PC-9 (cell line): ENCODE measurements around the gene XPNPEP1. TPM values are rescaled to one million over a fixed set of nuclear protein-coding genes. Genes with fewer than 3 reads are reported as not detected.
A peak's percentile ranks its signal among the peaks of the same experiment; 100 is the strongest.

Experiments used
- BruUV-seq: library from RNA; stranded (reverse); fragments of 400-500 nt; replicated peaks from 2 replicates; lab custom pipeline; 2021; lab: Mats Ljungman, UMichigan
- CTCF ChIA-PET: fragments of 300-600 bp; sonication (Branson Sonifier 250); formaldehyde crosslinking; loops from one replicate; lab custom pipeline; 2022; ENCODE audit warnings: antibody characterized with exemption; lab: Charles Lee
- POLR2A ChIA-PET: fragments of 300-600 bp; sonication (Branson Sonifier 250); formaldehyde crosslinking; loops from one replicate; lab custom pipeline; 2022; ENCODE audit warnings: antibody characterized with exemption; ENCODE audit not compliant: unreplicated experiment; lab: Charles Lee
- DNase-seq, 2 experiments: peaks; one replicate each; pipeline versions ENCODE4 v3.0.0 to v3.0.0-alpha.2; 2015 to 2022; ENCODE audit warnings: mixed read lengths in 1 of 2
- H2AFZ ChIP-seq: fragments of 200-600 bp; sonication (generic); 2 replicates; pipeline ENCODE4 v1.8.1; 2017; ENCODE audit warnings: antibody characterized with exemption
- H3F3A ChIP-seq: fragments of 200-600 bp; sonication (generic); 2 replicates; pipeline ENCODE4 v1.8.1; 2017; ENCODE audit warnings: antibody characterized with exemption, mild to moderate bottlenecking, low read depth; ENCODE audit not compliant: insufficient read depth
- H3K27ac ChIP-seq: fragments of 200-600 bp; sonication (generic); 2 replicates; pipeline ENCODE4 v1.6.1; 2016; ENCODE audit warnings: mixed run types
- H3K27me3 ChIP-seq: fragments of 200-600 bp; sonication (generic); 2 replicates; pipeline ENCODE4 v1.6.1; 2016; ENCODE audit warnings: low read depth, mixed run types; ENCODE audit not compliant: insufficient read depth
- H3K36me3 ChIP-seq: fragments of 200-600 bp; sonication (generic); 2 replicates; pipeline ENCODE4 v1.6.1; 2016; ENCODE audit warnings: low read depth, mixed run types
- H3K4me1 ChIP-seq: fragments of 200-600 bp; sonication (generic); replicated peaks from 2 replicates; pipeline ENCODE4 v1.6.1; 2016; ENCODE audit warnings: mixed run types; ENCODE audit not compliant: insufficient read depth
- H3K4me2 ChIP-seq: fragments of 200-600 bp; sonication (generic); 2 replicates; pipeline ENCODE4 v1.6.1; 2017; ENCODE audit warnings: mixed run types
- H3K4me3 ChIP-seq: fragments of 200-600 bp; sonication (generic); 2 replicates; pipeline ENCODE4 v1.6.1; 2016; ENCODE audit warnings: mixed run types
- H3K79me2 ChIP-seq: fragments of 200-600 bp; sonication (generic); 2 replicates; pipeline ENCODE4 v1.6.1; 2017; ENCODE audit warnings: low read depth, mixed run types
- H3K9me2 ChIP-seq: fragments of 200-600 bp; sonication (generic); 2 replicates; pipeline ENCODE4 v1.8.1; 2017; ENCODE audit warnings: mild to moderate bottlenecking; ENCODE audit not compliant: insufficient read depth
- H3K9me3 ChIP-seq: fragments of 200-600 bp; sonication (generic); 2 replicates; pipeline ENCODE4 v1.8.1; 2016; ENCODE audit warnings: low read depth; ENCODE audit not compliant: insufficient read depth
- H4K20me1 ChIP-seq: fragments of 200-600 bp; sonication (generic); 2 replicates; pipeline ENCODE4 v1.8.1; 2017; ENCODE audit not compliant: insufficient read depth
- CTCF ChIP-seq: fragments of 200-600 bp; sonication (generic); conservative IDR thresholded peaks from 2 replicates; pipeline ENCODE4 v1.6.1; 2017; ENCODE audit warnings: mixed run types, antibody characterized with exemption, mild to moderate bottlenecking, moderate library complexity
- EZH2 ChIP-seq: fragments of 200-600 bp; sonication (generic); IDR thresholded peaks from 2 replicates; pipeline ENCODE4 v1.8.0; 2017; ENCODE audit warnings: antibody characterized with exemption, low read depth
- intact Hi-C: fragments of 100-400 bp; cut with micrococcal nuclease; formaldehyde crosslinking; loops from one replicate; pipeline ENCODE4 v1.10.0; 2022; ENCODE audit not compliant: unreplicated experiment
- total RNA-seq: library from RNA; stranded (reverse); gene quantifications from 2 replicates; pipeline ENCODE4 v1.2.3, GENCODE V29; 2021

The XPNPEP1 gene
- total RNA-seq, 1 experiment from 2014 or later: 24.6 TPM

GRCh38 chr10:109924967-109925620 is 1.8 kb upstream of the XPNPEP1 start:
- H3K4me2 ChIP-seq: no peak overlapping the region
- ChIA-PET POLR2A (no interaction called here), CTCF (no interaction called here)
- no peaks in the 10 kb centered on the region for H3F3A ChIP-seq
- H3K79me2 ChIP-seq: peaks cover 11% of the 10 kb centered on the region; the same call in 1 of the 2 replicates
- no peaks in the 10 kb centered on the region for H4K20me1 ChIP-seq
- no peak overlapping the region for H3K4me3 ChIP-seq
- no peaks in the 10 kb centered on the region for H3K9me3 ChIP-seq
- H3K36me3 ChIP-seq: no peaks in the 10 kb centered on the region
- DNase-seq: no peak
- no peaks in the 10 kb centered on the region for H3K27me3 ChIP-seq
- peaks cover 11% of the 10 kb centered on the region; the same call in 1 of the 2 replicates for H3K4me1 ChIP-seq
- H3K27ac ChIP-seq: no peak overlapping the region
- TF ChIP-seq EZH2: no peak
- no peak for TF ChIP-seq CTCF
- H3K9me2 ChIP-seq: no peaks in the 10 kb centered on the region
- no TSS peak for BruUV-seq
- intact Hi-C loops: loop anchor here (5.0 kb wide), 1 partner anchor 152 kb away; no protein-coding TSS in a partner anchor
- no peak overlapping the region for H2AFZ ChIP-seq

DNA sequence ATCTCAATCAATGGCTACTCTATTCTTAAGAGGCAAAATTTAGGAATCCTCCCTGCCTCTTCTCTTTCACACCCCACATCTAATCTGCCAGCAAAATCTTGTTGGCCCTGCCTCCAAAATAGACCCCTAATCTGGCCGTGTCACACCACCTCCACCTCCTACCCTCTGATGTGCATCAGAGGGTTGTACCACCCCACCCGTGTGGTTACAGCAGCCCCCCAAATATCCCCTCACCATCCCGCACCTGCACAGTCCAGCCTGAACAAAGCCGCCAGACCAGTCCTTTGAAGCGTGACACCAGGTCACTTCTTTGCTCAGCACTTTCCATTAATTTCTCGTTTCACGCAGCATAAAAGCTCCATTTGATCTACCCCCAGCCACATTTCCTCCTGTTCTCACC is 776 bp upstream of the XPNPEP1 start:
- TF ChIP-seq CTCF (no peak), EZH2 (no peak)
- ChIA-PET POLR2A (no interaction called here), CTCF (no interaction called here)
- no peak for DNase-seq
- BruUV-seq: no TSS peak
- Histone ChIP-seq H4K20me1 (no peaks in the 10 kb centered on the region), H3K27ac (no peak overlapping the region), H3K36me3 (no peaks in the 10 kb centered on the region), H3K4me1 (peaks cover 11% of the 10 kb centered on the region; the same call in 1 of the 2 replicates), H3F3A (no peaks in the 10 kb centered on the region), H3K79me2 (peaks cover 11% of the 10 kb centered on the region; the same call in 1 of the 2 replicates), H3K9me3 (no peaks in the 10 kb centered on the region), H3K27me3 (no peaks in the 10 kb centered on the region), H2AFZ (peak overlapping the region; percentile 88), H3K4me3 (peak overlapping the region; percentile 69; the same call in 1 of the 2 replicates), H3K4me2 (peak overlapping the region; percentile 82), H3K9me2 (no peaks in the 10 kb centered on the region)
- intact Hi-C loops: loop anchor here (5.0 kb wide), 1 partner anchor 153 kb away; no protein-coding TSS in a partner anchor

- DNase-seq: no peak
- Histone ChIP-seq H3K4me3 (peak overlapping the region; percentile 69), H2AFZ (peak overlapping the region; percentile 79), H3K27me3 (no peaks in the 10 kb centered on the region), H3K36me3 (no peaks in the 10 kb centered on the region), H4K20me1 (no peaks in the 10 kb centered on the region), H3K79me2 (peaks cover 18% of the 10 kb centered on the region), H3K9me2 (no peaks in the 10 kb centered on the region), H3F3A (no peaks in the 10 kb centered on the region), H3K4me1 (peaks cover 11% of the 10 kb centered on the region; the same call in 1 of the 2 replicates), H3K4me2 (peak overlapping the region; percentile 92), H3K27ac (no peak overlapping the region; the same call in 1 of the 2 replicates), H3K9me3 (no peaks in the 10 kb centered on the region)
- TF ChIP-seq EZH2: no peak
- ChIA-PET CTCF (no interaction called here), POLR2A (interaction anchor here (0.7 kb wide), 1 partner anchor 9 kb away, joined by 3 read pairs; no protein-coding TSS in a partner anchor)
- BruUV-seq: TSS peak; percentile 61
- intact Hi-C loops: loop anchor here (5.0 kb wide), 1 partner anchor 155 kb away; no protein-coding TSS in a partner anchor
Measured at GRCh38 chr10:109922358-109922975, 844 bp downstream of the XPNPEP1 start.
